ENCODE measurements around the gene EYA2. TPM values are rescaled to one million over a fixed set of nuclear protein-coding genes. Genes with fewer than 3 reads are reported as not detected.

The EYA2 gene
- total and polyA plus RNA-seq, 2 donors (not counting 3 experiments of a cell fraction or from before 2014, with no cell fraction given) = not detected

- Histone ChIP-seq H3K4me2 (ENCODE audit: insufficient read depth, low read length) (no peak overlapping the region), H3K4me3 (replicated peaks in 1 of 3; ENCODE audit: insufficient read depth in 1 of 3, low read depth in 1 of 3, low read length in 3 of 3) (no peak overlapping the region), H3K27me3 (ENCODE audit: control insufficient read depth in 2 of 2, insufficient read depth in 2 of 2, low read length in 2 of 2) (no peaks in the 10 kb centered on the region), H3K9me1 (replicated peaks; ENCODE audit: control insufficient read depth, extremely low read depth, insufficient read depth, low read length) (no peaks in the 10 kb centered on the region), H3K9ac (replicated peaks; ENCODE audit: extremely low read depth, insufficient read depth, low read length) (no peak overlapping the region), H3K36me3 (ENCODE audit: control insufficient read depth in 2 of 2, extremely low read depth in 1 of 2, insufficient read depth in 2 of 2, low read length in 2 of 2) (no peaks in the 10 kb centered on the region), H3K4me1 (ENCODE audit: control insufficient read depth, extremely low read depth, insufficient read depth, low read length) (no peaks in the 10 kb centered on the region), H3K27ac (ENCODE audit: insufficient read depth, low read depth, low read length) (no peak overlapping the region), H2AFZ (ENCODE audit: low read depth, low read length) (no peak overlapping the region), H3K79me2 (ENCODE audit: control insufficient read depth, insufficient read depth, low read length) (no peaks in the 10 kb centered on the region), H4K20me1 (replicated peaks; ENCODE audit: control insufficient read depth, extremely low read depth, insufficient read depth, low read length) (no peaks in the 10 kb centered on the region), H3K9me3 (replicated peaks; ENCODE audit: control insufficient read depth, insufficient read depth, low read length) (no peaks in the 10 kb centered on the region)
- no peak for DNase-seq (ENCODE audit: low read depth, low spot score)
- intact Hi-C loops (cut with micrococcal nuclease) (no loop called here), dilution Hi-C loops (cut with MboI; ENCODE audit: extremely low pct_ligation_motif_present, low sequenced_read_pairs) (no loop called here)
- ChIA-PET CTCF (no interaction called here), POLR2A (no interaction called here)
- TF ChIP-seq, protein P1, sequence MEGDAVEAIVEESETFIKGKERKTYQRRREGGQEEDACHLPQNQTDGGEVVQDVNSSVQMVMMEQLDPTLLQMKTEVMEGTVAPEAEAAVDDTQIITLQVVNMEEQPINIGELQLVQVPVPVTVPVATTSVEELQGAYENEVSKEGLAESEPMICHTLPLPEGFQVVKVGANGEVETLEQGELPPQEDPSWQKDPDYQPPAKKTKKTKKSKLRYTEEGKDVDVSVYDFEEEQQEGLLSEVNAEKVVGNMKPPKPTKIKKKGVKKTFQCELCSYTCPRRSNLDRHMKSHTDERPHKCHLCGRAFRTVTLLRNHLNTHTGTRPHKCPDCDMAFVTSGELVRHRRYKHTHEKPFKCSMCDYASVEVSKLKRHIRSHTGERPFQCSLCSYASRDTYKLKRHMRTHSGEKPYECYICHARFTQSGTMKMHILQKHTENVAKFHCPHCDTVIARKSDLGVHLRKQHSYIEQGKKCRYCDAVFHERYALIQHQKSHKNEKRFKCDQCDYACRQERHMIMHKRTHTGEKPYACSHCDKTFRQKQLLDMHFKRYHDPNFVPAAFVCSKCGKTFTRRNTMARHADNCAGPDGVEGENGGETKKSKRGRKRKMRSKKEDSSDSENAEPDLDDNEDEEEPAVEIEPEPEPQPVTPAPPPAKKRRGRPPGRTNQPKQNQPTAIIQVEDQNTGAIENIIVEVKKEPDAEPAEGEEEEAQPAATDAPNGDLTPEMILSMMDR (IDR thresholded peaks at IDR 0.05; ENCODE audit: extremely low read depth in 1 of 2, insufficient read depth in 1 of 2, low read depth in 1 of 2, low read length in 2 of 2) = no peak
- TF ChIP-seq POLR2AphosphoS5 (IDR thresholded peaks at IDR 0.05; ENCODE audit: insufficient read depth, low read depth, low read length) = no peak
- TF ChIP-seq GATA2 (IDR thresholded peaks at IDR 0.05; ENCODE audit: insufficient read depth, insufficient read length, low read depth, low read length) = no peak
- TF ChIP-seq MAX (IDR thresholded peaks at IDR 0.05; ENCODE audit: insufficient read depth, insufficient read length) = no peak
- TF ChIP-seq POLR2A (IDR thresholded peaks at IDR 0.05; ENCODE audit: low read depth, low read length) = no peak
- TF ChIP-seq FOS (IDR thresholded peaks at IDR 0.05; ENCODE audit: borderline replicate concordance, insufficient read depth, low read length) = no peak
- BruUV-seq (replicated peaks) = no TSS peak
- no peak for FAIRE-seq
Observed at GRCh38 chr20:46987001-46987400, 92.4 kb downstream of the EYA2 start.

All from endothelial cell of umbilical vein (primary cell).